HEK293 (cell line): Measurements from ENCODE around the gene SERPINB6.

ENCODE experiments used
- ZNF791 ChIP-seq: fragments of 450-650 bp; formaldehyde crosslinking; IDR thresholded peaks from 2 replicates; pipeline ENCODE4 v1.5.1; 2016; ENCODE audit warnings: missing biosample characterization, missing genetic modification characterization
- ZNF792 ChIP-seq: fragments of 450-650 bp; formaldehyde crosslinking; IDR thresholded peaks from 2 replicates; pipeline ENCODE4 v1.5.1; 2016; ENCODE audit warnings: missing biosample characterization, missing genetic modification characterization

DNA sequence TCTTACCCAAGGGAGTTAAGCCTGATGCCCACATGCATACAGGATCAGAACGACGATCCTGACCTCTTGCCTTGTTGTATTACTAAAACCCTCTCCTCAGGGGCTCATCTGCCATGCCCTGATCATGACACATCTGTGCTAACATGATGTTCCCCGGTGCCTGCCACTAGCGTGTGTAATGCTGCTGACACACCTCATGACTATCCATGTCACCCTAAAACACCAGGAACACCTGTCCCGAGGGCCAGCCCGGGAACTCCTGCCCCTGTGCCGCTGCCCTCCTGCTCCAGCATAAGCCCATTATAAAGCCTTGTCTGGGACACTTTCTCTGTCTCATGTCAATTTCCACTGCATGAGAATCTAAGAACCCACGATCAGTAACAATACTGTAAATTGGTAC, 7.6 kb downstream of the SERPINB6 start:
- TF ChIP-seq ZNF791 (tag by site-specific recombination) = no peak
- TF ChIP-seq ZNF792 (tag by site-specific recombination) = no peak
